ENCODE measurements around the gene THBS1.

DNA sequence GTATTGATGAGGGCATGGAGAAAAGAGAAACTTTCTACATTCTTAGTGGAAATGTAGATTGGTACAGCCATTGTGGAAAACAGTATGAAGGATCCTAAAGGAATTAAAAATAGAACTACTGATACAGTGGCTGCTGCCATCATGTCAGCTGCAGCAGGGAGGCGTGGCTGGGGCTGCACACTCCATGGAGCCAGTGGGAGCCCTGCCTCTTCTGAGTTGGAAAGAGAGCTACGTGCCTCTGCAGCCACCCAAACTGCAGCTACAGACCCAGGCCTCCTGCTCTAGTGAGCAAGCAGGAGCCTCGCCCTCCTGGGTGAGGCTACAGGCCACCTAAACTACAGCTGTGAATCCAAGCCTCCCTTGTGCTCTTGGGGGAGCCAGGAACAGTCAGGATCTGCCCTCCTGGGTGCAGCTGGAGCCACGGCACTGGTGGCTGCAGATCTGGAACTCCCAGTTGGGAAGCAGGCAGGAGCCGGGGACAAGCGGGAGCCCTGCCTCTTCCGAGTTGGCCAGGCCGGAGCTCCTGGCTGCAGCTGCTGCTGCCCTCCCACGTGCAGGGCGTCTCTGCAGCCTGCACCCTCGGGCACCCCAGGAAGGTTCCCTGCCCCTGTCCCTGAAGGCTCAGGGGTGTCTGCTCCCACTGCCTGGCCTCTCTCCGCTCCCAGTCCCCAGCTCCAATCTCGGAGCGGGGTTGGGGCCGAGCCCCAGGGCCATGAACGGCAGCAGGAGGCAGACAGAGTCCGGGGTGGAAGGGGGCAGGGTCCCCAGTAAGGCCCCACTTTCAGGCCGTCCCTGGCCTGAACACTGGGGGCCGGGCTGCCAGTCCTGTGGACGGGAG, 64.5 kb downstream of the THBS1 start:
- TF ChIP-seq, protein P1, sequence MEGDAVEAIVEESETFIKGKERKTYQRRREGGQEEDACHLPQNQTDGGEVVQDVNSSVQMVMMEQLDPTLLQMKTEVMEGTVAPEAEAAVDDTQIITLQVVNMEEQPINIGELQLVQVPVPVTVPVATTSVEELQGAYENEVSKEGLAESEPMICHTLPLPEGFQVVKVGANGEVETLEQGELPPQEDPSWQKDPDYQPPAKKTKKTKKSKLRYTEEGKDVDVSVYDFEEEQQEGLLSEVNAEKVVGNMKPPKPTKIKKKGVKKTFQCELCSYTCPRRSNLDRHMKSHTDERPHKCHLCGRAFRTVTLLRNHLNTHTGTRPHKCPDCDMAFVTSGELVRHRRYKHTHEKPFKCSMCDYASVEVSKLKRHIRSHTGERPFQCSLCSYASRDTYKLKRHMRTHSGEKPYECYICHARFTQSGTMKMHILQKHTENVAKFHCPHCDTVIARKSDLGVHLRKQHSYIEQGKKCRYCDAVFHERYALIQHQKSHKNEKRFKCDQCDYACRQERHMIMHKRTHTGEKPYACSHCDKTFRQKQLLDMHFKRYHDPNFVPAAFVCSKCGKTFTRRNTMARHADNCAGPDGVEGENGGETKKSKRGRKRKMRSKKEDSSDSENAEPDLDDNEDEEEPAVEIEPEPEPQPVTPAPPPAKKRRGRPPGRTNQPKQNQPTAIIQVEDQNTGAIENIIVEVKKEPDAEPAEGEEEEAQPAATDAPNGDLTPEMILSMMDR (IDR thresholded peaks at IDR 0.05) = no peak
- no peak for TF ChIP-seq POLR2A (IDR thresholded peaks at IDR 0.05)

Measured in adrenal gland (tissue), 5 donors.